HG03039 (cell line): Measurements from ENCODE around the gene ECHS1.
"Not testable (repeated sequence)": the region's sequence is repeated elsewhere in the genome, so short reads cannot be mapped to it uniquely, and the experiment has no call there.

ENCODE experiments used
- ATAC-seq: cut with Tn5 transposase; IDR thresholded peaks from one replicate; pipeline ENCODE4 v1.9.1; 2021; ENCODE audit warnings: mild to moderate bottlenecking, moderate library complexity; ENCODE audit not compliant: unreplicated experiment

Gene ECHS1

GRCh38 chr10:133326745-133327650, 46.2 kb downstream of the ECHS1 start:
- ATAC-seq = no peak

GRCh38 chr10:133326223-133326551, 47.0 kb downstream of the ECHS1 start:
- no peak for ATAC-seq

DNA sequence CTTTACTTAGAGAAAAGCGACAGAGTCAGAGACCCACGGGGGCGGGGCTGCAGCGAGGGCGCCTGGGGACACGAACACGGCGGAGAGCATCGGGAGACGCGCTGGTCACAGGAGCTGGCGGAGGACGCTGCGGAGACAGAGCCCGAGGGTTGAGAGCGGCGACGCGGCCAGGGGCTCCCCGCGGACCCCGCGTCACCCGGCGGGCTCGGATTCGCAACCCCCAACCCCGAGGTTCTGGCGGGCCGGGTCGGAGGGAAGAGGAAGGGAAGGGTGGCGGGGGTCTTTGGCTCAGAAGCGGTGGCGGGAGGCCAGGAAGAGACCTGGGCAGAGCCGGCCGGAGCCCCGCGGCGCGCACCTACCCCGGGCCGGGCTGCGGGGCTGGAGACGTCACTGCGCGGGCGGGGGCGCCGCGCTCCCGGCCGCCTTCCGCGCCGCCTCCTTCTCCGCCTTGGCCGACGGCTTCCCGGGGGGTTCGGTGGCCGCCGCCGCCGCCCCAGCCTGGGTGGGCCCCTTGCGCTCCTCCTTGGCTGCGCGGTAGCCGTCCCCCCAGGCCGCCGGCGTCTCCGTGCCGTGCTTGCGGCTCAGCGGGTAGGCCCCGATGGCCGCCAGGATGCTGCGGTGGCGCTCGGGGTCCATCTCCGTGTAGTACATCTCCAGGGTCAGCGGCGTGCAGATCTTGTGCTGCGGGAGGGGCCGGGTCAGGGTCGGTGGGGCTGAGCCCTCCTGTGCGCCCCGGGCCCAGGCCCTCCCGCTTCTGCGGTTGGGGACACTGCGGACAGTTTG, 47.5 kb downstream of the ECHS1 start:
- no peak for ATAC-seq

DNA sequence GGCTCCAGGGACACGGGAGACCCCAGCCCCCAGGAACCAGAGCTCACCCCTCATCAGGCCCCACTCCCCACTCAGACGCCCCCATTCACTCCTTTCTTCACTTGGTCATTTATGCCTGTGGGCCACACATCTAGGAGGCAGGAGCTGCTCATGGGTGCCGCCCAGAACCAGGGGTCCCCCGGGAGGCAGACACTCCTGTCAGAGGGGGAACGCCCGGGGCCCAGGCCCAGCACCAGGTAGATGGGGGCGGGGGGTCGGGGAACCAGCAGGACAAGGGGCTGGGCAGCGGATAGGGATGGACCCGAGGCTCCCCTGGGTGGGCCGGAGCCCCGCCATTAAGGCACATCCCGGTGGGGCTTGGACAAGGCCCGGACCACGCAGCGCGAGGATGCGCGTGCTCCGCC, 48.3 kb downstream of the ECHS1 start:
- no peak for ATAC-seq

GRCh38 chr10:133324198-133324792, 48.9 kb downstream of the ECHS1 start:
- no peak for ATAC-seq

- ATAC-seq = not testable (repeated sequence)
Measured at GRCh38 chr10:133322064-133322709, 51.0 kb downstream of the ECHS1 start.

GRCh38 chr10:133320852-133321422, 52.2 kb downstream of the ECHS1 start:
- ATAC-seq = not testable (repeated sequence)

DNA sequence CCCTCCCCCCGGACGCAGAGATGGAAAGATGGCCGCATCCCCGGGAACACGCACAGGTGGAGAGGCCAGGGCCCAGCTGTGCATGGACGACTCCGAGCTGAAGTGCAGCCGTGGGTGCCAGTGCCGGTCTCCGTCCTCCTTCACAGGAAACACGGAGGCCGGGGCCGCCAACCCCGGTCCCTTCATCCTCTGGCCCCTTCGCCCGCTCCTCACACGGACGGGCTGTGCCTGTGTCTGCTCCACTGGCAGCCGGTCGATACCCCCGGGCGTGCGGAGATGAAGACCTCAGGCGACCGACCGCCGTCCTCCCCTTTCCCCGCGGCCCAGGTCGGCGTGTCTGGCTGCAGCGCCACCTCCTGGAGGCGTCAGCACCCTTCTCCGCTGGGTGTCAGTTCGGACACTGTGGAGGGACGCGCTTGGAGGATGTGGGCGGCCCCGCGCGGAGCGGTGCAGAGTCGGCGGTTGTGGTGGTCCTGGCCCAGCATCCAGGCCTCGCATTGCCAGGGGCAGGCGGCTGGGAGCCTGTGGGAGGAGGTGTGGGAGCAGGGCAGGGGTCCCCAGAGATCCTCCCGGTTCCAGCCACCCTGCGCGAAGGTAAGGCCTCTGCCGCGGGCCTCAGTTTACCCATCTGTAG, 54.5 kb downstream of the ECHS1 start:
- no peak for ATAC-seq

- ATAC-seq = no peak
Measured at GRCh38 chr10:133316732-133317131, 56.4 kb downstream of the ECHS1 start.

GRCh38 chr10:133316266-133316665, 56.9 kb downstream of the ECHS1 start:
- ATAC-seq = no peak

GRCh38 chr10:133315847-133316246, 57.3 kb downstream of the ECHS1 start:
- no peak for ATAC-seq

DNA sequence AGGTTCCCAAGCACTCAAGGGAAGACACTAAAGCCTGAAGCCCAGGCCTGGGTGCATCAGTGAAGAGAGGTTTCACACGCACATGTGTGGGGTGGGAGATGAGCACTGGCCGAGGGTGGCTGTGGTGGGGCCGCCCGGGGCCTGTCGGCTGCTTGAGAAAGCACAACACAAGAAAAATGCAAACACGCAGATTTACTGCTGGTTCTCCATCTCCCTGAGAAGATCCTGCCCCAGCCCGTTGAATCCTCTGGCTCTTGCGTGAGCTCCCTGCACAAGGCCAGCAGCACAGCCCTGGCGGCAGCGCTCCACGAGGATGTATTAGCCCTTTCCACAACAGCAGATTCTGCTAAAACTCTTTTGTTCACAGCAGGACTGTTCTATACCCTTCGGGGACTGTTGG, 58.2 kb downstream of the ECHS1 start:
- ATAC-seq = no peak

- no peak for ATAC-seq
Measured at GRCh38 chr10:133313192-133313591, 60.0 kb downstream of the ECHS1 start.

- no peak for ATAC-seq
Measured at GRCh38 chr10:133312769-133313145, 60.4 kb downstream of the ECHS1 start.
